RWPE2 (cell line): ENCODE measurements around the gene TSKS.

Experiments used
- ATAC-seq: fragments of 200-7000 bp; cut with Tn5 transposase; 3 replicates; pipeline ENCODE4 v1.9.1; 2021; ENCODE audit warnings: low read depth
- DNase-seq: peaks from one replicate; pipeline ENCODE4 v3.0.0-alpha.2; 2020; ENCODE audit warnings: low spot score
- H3K27ac ChIP-seq: fragments of 450-650 bp; 2 replicates; pipeline ENCODE4 v1.5.1; 2017; ENCODE audit warnings: mild to moderate bottlenecking; ENCODE audit not compliant: poor library complexity, severe bottlenecking
- H3K27me3 ChIP-seq: fragments of 250-450 bp; sonication (Bioruptor Pico); 2 replicates; pipeline ENCODE4 v1.5.1; 2021; ENCODE audit warnings: mild to moderate bottlenecking, moderate library complexity; ENCODE audit not compliant: insufficient read depth, poor library complexity, severe bottlenecking
- H3K36me3 ChIP-seq: fragments of 250-450 bp; sonication (Bioruptor Pico); 2 replicates; pipeline ENCODE4 v1.5.1; 2020; ENCODE audit warnings: low read depth, mild to moderate bottlenecking, moderate library complexity
- H3K4me1 ChIP-seq: fragments of 250-450 bp; sonication (Bioruptor Pico); 2 replicates; pipeline ENCODE4 v1.5.1; 2021; ENCODE audit warnings: mild to moderate bottlenecking, moderate library complexity; ENCODE audit not compliant: insufficient read depth, poor library complexity, severe bottlenecking
- H3K4me3 ChIP-seq: fragments of 250-450 bp; sonication (Bioruptor Pico); 2 replicates; pipeline ENCODE4 v1.5.1; 2021; ENCODE audit warnings: mild to moderate bottlenecking, moderate library complexity; ENCODE audit not compliant: severe bottlenecking
- H3K9me3 ChIP-seq: fragments of 250-450 bp; sonication (Bioruptor Pico); 2 replicates; pipeline ENCODE4 v1.5.1; 2021; ENCODE audit warnings: mild to moderate bottlenecking, moderate library complexity; ENCODE audit not compliant: severe bottlenecking
- TF ChIP-seq, protein P1 (sequence below): fragments of 450-650 bp; IDR thresholded peaks from one replicate; pipeline ENCODE4 v1.5.1; 2017; ENCODE audit warnings: mild to moderate bottlenecking, moderate library complexity; ENCODE audit not compliant: poor library complexity, severe bottlenecking

The TSKS gene

GRCh38 chr19:49773663-49774350 is 10.7 kb upstream of the TSKS start:
- Histone ChIP-seq H3K4me3 (no peak overlapping the region), H3K4me1 (no peaks in the 10 kb centered on the region), H3K27me3 (no peaks in the 10 kb centered on the region), H3K36me3 (peaks cover 11% of the 10 kb centered on the region), H3K9me3 (no peaks in the 10 kb centered on the region), H3K27ac (no peak overlapping the region)
- DNase-seq, result no peak
- TF ChIP-seq, protein P1, sequence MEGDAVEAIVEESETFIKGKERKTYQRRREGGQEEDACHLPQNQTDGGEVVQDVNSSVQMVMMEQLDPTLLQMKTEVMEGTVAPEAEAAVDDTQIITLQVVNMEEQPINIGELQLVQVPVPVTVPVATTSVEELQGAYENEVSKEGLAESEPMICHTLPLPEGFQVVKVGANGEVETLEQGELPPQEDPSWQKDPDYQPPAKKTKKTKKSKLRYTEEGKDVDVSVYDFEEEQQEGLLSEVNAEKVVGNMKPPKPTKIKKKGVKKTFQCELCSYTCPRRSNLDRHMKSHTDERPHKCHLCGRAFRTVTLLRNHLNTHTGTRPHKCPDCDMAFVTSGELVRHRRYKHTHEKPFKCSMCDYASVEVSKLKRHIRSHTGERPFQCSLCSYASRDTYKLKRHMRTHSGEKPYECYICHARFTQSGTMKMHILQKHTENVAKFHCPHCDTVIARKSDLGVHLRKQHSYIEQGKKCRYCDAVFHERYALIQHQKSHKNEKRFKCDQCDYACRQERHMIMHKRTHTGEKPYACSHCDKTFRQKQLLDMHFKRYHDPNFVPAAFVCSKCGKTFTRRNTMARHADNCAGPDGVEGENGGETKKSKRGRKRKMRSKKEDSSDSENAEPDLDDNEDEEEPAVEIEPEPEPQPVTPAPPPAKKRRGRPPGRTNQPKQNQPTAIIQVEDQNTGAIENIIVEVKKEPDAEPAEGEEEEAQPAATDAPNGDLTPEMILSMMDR, result no peak
- no peak for ATAC-seq

- Histone ChIP-seq H3K27me3 (no peaks in the 10 kb centered on the region), H3K9me3 (no peaks in the 10 kb centered on the region), H3K4me1 (peaks cover 3% of the 10 kb centered on the region), H3K36me3 (peaks cover 4% of the 10 kb centered on the region), H3K4me3 (no peak overlapping the region), H3K27ac (no peak overlapping the region)
- DNase-seq (no peak), ATAC-seq (no peak)
- TF ChIP-seq, protein P1, result no peak
Measured at GRCh38 chr19:49772850-49773432, 9.8 kb upstream of the TSKS start.

- H3K27ac ChIP-seq, result no peak overlapping the region
- TF ChIP-seq, protein P1, result no peak
- ATAC-seq, result no peak
- H3K4me1 ChIP-seq, result peaks cover 3% of the 10 kb centered on the region
- no peaks in the 10 kb centered on the region for H3K27me3 ChIP-seq
- DNase-seq, result no peak
- peaks cover 4% of the 10 kb centered on the region; the same call in 1 of the 2 replicates for H3K36me3 ChIP-seq
- H3K4me3 ChIP-seq, result no peak overlapping the region
- H3K9me3 ChIP-seq, result no peaks in the 10 kb centered on the region
Measured at GRCh38 chr19:49771674-49772139, 8.6 kb upstream of the TSKS start.

GRCh38 chr19:49770529-49770928 is 7.4 kb upstream of the TSKS start:
- Histone ChIP-seq H3K4me1 (peaks cover 6% of the 10 kb centered on the region), H3K27ac (no peak overlapping the region), H3K4me3 (no peak overlapping the region), H3K27me3 (no peaks in the 10 kb centered on the region), H3K36me3 (peaks cover 4% of the 10 kb centered on the region; the same call in 1 of the 2 replicates), H3K9me3 (no peaks in the 10 kb centered on the region)
- TF ChIP-seq, protein P1, result no peak
- ATAC-seq (no peak), DNase-seq (no peak)
